Thyroid gland (tissue), 4 donors: ENCODE results near the gene SLC12A2.

Experiments
- POLR2A ChIP-seq, 2 donors: fragments of 450-650 bp; IDR thresholded peaks; one replicate each; pipeline ENCODE4 v1.6.1; 2017; ENCODE audit warnings: antibody characterized with exemption in 2 of 2, mild to moderate bottlenecking in 2 of 2, moderate library complexity in 1 of 2
- TF ChIP-seq, protein P1 (sequence below), 6 experiments: fragments of 200-600 bp in 3 of 6; fragments of 450-650 bp in 3 of 6; sonication (generic) in 3 of 6; IDR thresholded peaks; one replicate each; pipeline ENCODE4 v1.5.1; 2016 to 2019; ENCODE audit warnings: antibody characterized with exemption in 6 of 6, mild to moderate bottlenecking in 2 of 6, inconsistent platforms in 1 of 6, moderate library complexity in 1 of 6

- TF ChIP-seq, protein P1, sequence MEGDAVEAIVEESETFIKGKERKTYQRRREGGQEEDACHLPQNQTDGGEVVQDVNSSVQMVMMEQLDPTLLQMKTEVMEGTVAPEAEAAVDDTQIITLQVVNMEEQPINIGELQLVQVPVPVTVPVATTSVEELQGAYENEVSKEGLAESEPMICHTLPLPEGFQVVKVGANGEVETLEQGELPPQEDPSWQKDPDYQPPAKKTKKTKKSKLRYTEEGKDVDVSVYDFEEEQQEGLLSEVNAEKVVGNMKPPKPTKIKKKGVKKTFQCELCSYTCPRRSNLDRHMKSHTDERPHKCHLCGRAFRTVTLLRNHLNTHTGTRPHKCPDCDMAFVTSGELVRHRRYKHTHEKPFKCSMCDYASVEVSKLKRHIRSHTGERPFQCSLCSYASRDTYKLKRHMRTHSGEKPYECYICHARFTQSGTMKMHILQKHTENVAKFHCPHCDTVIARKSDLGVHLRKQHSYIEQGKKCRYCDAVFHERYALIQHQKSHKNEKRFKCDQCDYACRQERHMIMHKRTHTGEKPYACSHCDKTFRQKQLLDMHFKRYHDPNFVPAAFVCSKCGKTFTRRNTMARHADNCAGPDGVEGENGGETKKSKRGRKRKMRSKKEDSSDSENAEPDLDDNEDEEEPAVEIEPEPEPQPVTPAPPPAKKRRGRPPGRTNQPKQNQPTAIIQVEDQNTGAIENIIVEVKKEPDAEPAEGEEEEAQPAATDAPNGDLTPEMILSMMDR (IDR thresholded peaks at IDR 0.05), result no peak
- no peak for TF ChIP-seq POLR2A (IDR thresholded peaks at IDR 0.05)
These were observed 108.8 kb downstream of the SLC12A2 start for GRCh38 chr5:128192368-128192767.
